GM19372 (cell line): ENCODE measurements around the gene ZNF76.

Experiments
- ATAC-seq: cut with Tn5 transposase; IDR thresholded peaks from one replicate; pipeline ENCODE4 v1.9.1; 2021; ENCODE audit warnings: mild to moderate bottlenecking, low read depth, moderate library complexity; ENCODE audit not compliant: unreplicated experiment

The ZNF76 gene

DNA sequence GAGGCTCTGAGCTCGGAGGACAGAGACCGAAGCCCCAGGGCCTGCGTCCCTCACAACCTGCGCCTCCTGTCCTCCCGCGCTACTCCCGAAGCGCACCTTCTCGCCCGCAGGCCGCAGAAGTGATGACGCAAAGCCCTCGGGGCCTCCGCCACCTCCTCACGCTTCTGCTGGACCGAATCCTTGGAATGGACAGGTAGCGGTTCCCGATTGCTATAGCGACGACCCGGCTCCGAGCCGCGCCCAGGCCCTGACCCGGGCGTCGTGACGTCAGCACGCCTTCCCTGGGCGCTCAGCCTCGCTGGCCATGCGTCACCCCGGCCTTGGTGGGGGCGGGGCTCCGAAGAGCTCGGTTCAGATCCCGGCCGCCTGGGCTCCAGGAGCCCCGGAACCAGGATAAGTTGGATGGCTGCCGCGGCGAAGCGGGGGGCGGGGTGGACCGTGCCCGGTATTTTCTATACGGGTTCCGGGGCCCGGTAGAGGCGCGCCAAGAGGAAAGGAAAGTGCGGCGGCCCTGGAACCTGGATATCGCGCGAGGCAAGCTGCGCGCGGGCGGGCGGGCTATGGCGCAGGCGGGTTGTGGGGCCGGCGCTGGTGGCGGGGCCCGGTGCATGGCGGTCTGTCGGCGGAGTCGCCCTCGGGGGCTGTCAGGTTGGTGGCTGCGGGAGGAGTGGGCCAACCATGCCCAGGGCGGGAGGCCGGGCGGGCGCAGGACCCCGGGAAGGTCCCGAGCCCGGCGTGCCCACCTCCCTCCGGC is at the start of gene ZNF76:
TSS of gene ZNF76 (plus strand) at position 542 of the 754 bp plus-strand sequence. CDS start 21,417 bp downstream, outside the sequence.
- peak; percentile 84 for ATAC-seq

GRCh38 chr6:35213298-35213791 is 46.2 kb upstream of the ZNF76 start:
- ATAC-seq, result no peak

DNA sequence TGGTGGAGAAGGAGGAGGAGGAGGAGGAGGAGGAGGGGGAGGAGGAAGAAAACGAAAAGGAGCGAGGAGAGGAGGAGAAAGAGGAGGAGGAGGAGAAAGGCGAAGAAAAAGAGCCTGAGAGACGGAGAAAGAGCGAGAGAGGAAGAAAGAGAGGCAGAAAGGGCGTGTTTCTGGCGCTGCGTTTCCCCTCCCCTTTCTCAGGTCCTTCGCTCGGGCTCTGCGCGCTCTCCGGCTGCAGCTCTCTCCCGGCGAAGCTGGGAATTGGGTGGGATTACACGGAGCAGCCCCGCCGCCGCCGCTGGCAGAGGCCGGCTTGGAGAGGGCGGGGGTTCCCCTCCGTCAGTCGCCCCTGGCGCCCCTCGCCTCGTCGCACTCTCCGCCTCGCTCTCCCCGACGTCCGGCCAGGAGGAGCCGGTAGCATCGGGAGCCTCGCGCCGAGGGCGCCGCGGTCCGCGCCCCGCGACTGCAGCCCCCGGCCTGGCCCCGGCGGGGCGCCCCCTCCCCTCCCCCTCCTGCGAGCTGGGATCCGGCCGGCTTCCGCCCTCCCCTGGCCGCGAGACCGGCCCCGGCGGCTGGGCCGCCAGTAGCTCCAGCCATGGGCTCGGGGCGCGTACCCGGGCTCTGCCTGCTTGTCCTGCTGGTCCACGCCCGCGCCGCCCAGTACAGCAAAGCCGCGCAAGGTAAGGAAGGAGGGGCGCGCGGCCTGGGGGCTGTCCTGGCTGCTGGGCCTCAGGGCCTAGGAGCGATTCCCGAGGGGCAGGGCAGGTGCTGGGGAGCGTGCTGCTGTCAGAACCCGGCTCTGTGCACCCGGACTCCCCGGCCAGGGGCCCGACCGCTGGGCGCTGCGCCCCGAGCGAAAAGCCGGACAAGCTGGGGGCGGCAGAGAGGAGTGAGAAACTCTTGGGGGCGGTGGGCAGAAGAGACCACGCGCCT is 45.4 kb upstream of the ZNF76 start, which contains the start of gene SCUBE3:
TSS of gene SCUBE3 (plus strand) at position 133 of the 933 bp plus-strand sequence. CDS start at position 596, 463 bp downstream.
- ATAC-seq, result no peak

DNA sequence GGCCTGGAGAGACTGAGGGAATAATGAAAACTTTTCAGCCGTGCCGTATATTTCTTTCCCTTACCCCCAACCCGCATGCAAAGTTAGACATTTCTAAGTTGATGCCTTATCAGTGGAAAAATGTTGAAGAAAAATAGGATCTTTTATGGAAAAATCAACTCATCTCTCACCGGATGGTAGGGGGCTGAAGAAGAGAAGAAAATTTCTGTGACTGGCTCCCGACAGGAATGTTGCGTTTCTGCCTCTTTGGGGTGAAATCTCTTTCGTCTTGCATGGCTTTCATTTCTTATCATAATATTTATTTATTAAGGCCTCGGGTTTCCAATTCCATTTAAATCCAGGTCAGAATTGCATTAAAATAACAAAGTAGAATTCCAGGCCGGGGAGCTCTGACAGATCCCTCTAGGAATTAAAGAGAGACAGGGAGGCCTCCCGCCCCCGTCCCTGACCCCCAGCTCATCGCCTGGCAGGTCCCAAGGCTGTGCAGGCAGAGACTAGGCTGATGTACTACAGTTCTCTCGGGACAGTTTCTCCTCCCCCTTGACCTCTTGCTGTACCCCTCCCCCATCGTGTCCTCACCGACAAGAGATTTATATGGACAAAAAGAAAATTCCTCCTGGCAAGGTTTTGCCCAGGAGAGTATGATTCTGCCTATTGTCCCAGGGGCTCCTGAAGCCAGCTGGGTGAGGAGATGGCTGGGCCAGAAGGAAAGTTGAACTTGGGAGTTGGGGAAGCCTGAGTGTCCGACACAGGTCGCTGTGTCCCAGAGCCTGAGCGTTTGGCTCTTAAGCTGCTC is 44.5 kb upstream of the ZNF76 start:
- no peak for ATAC-seq

- no peak for ATAC-seq
Observed at GRCh38 chr6:35215665-35216411, 43.7 kb upstream of the ZNF76 start.

GRCh38 chr6:35216412-35216732 is 43.2 kb upstream of the ZNF76 start:
- ATAC-seq, result no peak

- ATAC-seq, result no peak
Observed at GRCh38 chr6:35216851-35217811, 42.4 kb upstream of the ZNF76 start.

GRCh38 chr6:35218021-35218420 is 41.5 kb upstream of the ZNF76 start:
- ATAC-seq, result no peak

DNA sequence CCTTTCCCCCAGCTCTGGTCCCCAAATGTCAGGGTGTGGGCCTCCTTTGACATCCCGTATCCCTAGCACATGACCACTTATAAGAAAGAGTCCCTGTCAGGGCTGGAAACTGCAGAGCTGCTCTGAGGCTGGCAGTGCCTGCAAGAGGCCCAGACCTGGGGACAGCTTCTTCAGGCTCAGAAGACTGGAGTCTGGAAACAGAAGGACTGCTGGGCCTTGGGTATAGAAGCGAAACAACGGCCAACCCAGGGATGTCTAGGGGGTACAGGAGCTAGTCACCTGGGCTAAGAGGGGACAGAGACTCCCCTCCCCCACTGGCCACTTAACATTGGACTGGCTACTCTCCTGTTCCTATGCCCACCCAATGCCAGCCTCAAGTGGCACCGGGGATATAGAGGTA is 41.1 kb upstream of the ZNF76 start:
- ATAC-seq, result no peak

DNA sequence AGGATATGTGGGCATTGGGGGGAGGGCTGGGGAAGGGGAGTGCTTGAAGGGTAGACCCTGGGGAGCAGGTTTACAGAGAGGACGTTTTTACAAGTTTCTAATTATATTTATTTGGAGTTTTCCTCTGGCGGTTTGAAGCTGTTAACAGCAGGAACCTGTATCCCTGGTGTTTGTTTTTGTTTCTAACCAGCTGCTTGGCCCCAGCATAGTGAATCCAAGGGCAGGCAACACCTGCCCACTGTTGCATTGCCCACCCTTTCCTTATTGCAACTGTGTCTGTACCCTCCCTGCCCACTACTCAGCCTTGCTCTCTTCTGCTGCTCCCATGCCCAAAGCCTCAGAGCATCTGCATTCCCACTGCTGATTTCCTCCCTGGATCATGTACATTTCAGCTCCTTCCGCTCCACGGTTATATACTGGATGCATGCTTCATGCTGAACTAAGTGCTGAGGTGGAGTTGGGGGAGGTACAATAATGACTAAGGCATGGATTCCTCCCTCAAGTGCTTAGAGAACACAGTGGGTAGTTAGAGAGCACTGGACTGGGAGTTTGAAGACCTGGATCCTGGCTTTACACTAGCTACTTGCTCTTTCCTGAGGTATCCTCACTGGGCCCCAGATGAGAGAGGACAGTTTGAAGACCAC is 39.7 kb upstream of the ZNF76 start:
- no peak for ATAC-seq

GRCh38 chr6:35220711-35221110 is 38.8 kb upstream of the ZNF76 start:
- ATAC-seq, result no peak

DNA sequence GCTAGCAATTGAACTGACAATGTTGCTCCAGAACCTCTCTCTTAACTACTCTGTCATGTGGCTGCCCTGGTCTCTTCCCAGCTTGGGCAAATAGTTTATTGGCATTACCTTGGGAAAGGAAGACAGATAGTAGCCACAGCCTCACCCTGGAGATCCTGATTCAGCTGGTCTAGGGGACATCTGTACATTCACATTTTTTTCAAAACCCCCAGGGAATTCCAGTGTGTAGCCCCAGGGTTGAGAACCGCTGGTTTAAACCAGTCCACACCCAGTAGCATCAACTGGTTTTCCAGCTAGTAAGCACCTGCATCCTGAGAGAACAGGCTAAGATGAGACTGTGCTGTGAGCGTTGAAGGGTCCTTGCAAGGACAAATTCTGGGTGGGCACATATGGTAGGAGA is 36.1 kb upstream of the ZNF76 start:
- ATAC-seq, result no peak

DNA sequence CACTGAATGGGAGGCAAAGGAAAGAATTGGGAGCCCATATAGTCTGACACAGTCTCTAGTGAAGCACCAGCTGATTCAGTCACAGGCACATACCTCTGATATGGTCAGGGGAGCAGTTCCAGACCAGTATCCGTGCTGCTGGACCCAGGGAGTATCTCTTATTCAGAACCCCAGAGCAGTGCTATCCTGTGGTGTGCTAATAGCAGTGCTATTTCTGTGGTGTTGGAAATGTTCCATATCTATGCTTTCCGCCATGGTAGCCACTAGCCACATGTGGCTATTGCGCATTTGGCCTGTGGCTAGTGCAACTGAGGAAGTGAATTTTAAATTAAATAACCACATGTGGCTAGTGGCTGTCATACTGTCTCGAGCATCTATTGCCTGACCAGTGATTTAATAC is 34.8 kb upstream of the ZNF76 start:
- ATAC-seq, result no peak

DNA sequence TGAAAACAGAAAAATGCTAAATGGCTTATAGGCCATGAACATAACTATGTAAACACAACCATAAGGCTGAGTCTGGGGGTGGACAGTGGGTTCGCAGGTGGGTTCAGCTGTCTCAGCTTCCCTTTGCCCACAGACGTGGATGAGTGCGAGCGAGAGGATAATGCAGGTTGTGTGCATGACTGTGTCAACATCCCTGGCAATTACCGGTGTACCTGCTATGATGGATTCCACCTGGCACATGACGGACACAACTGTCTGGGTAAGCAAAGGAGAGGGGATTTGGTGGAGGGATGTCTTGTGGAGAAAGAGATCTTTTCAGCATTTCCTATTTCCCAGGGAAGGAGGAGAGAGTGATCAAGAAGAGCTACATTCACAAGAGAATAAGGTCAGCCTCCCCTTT is 31.1 kb upstream of the ZNF76 start:
- ATAC-seq, result no peak

DNA sequence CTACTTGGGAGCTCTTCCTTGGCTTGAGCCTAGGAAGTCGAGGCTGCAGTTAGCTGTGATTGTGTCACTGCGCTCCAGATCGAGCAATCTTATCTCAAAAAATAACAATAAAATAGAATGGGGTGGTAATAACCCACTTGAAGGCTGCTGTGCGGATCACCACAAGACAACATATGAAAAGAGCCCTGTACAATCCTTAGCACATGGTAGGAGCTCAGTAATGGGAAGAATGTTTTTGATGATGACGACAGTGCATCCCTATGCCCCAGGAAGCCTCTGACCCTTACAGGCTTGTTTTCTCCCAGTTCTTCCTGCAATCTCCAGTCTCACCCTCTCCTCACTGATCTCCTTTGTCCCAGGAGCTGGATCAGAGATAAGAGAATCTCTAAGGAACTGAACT is 30.2 kb upstream of the ZNF76 start:
- no peak for ATAC-seq

DNA sequence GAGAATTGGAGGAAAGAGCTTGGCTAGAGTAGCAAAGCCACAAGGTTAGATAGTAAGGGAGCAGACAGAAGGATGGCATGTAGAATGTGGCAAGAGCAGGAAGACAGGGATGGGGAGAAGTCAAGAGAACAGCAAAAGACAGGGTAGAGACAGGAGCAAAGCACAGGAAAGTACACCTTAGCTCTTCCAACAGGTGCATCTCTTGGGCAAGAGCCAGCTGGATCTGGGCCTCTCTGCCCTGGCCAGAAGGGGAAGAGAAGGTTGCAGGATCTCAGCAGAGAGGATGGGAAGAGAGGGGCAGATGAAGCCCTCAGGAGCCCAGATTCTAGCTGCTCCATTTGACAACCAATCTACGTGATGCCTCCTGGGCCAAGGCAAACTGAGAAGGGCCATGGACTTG is 29.0 kb upstream of the ZNF76 start:
- ATAC-seq, result no peak

GRCh38 chr6:35230950-35231349 is 28.6 kb upstream of the ZNF76 start:
- no peak for ATAC-seq

DNA sequence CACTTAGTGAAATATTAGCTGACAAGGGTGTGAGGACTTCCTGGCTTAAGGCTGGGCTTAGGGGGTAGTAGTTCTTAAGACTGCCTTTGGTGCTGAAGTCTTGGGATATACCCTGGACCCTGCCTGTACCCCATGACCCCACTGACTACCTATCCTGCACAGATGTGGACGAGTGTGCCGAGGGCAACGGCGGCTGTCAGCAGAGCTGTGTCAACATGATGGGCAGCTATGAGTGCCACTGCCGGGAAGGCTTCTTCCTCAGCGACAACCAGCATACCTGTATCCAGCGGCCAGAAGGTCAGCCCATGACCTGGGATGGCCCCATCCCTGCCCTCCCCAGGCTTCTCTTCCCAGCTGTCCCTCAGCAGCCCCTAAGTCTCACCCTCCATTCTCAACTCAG is 28.0 kb upstream of the ZNF76 start:
- ATAC-seq, result no peak
